H1 (cell line): ENCODE measurements around the gene RICTOR. TPM values are rescaled to one million over a fixed set of nuclear protein-coding genes. Genes with fewer than 3 reads are reported as not detected.

ENCODE experiments used
- ZNF274 ChIP-seq: IDR thresholded peaks from 2 replicates; pipeline ENCODE4 v1.7.0; 2012; ENCODE audit warnings: low read length, borderline replicate concordance; ENCODE audit errors: extremely low read depth
- polyA plus RNA-seq, 7 experiments: library from polyadenylated mRNA; depleted of rRNA in 3 of 7; stranded (reverse) in 5 of 7; unstranded in 2 of 7; fragments of >200 nt in 5 of 7; fragments of 200-250 nt in 2 of 7; gene quantifications; 1 replicate in 5 of 7; 2 replicates in 1 of 7; 4 replicates in 1 of 7; pipeline versions ENCODE4 v1.2.1 to v1.2.3, GENCODE V29; 2011 to 2013; ENCODE audit warnings: missing spikeins in 2 of 7, mixed read lengths in 2 of 7
- total RNA-seq: library from RNA; stranded (reverse); fragmentation: NEBNext Ultra II Directional; extraction: Animal tissue kit (Norgen Biotek cat#: 25700); gene quantifications from 2 replicates; pipeline ENCODE4 v1.2.1, GENCODE V29; 2021

The RICTOR gene
- total and polyA plus RNA-seq, 2 of the 8 experiments (the other 6 are each of a cell fraction or from before 2014, with no cell fraction given) = 4.3 to 26.6 TPM

- no peak for TF ChIP-seq ZNF274
Observed at GRCh38 chr5:39072925-39073766, 1.1 kb downstream of the RICTOR start (continued).
